ENCODE results near the gene ATG4B.
"Not testable (repeated sequence)": the region's sequence is repeated elsewhere in the genome, so short reads cannot be mapped to it uniquely, and the experiment has no call there.

ATG4B gene

GRCh38 chr2:241639385-241639784, 1.9 kb downstream of the ATG4B start:
- no peak for DNase-seq (ENCODE audit: low read depth in 2 of 2)

DNA sequence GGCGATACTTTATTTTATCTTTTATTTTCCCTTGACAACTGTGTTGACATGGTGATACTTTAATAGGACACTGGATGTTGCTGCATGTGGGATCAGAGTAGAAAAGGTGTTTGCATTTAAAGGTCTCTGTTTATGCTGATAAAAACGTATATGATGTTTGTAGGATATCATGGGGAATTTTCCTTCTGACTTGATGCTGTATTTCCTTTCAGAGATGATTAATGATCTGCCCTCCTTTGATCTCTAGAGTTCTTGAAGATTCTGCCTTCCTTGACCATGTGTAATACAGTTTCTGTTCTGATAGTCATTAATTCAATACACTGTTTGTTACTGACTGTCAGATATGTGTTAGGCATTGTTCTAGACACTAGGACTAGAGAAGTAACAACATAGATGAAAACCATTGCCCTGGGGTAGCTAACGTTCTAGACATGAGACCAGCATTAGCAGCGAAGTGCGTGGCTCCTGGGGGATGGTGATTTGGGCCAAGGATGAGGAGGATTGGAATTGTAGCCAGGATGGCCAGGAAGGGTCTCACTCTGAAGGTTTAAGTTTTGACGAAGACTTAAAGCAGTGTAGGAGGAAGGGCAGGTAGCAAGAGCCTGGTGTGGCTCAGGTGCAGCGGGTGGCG, 2.8 kb downstream of the ATG4B start:
- DNase-seq (ENCODE audit: low read depth in 2 of 2): no peak

GRCh38 chr2:241641631-241642030, 4.1 kb downstream of the ATG4B start:
- no peak for DNase-seq (ENCODE audit: low read depth in 2 of 2)

DNA sequence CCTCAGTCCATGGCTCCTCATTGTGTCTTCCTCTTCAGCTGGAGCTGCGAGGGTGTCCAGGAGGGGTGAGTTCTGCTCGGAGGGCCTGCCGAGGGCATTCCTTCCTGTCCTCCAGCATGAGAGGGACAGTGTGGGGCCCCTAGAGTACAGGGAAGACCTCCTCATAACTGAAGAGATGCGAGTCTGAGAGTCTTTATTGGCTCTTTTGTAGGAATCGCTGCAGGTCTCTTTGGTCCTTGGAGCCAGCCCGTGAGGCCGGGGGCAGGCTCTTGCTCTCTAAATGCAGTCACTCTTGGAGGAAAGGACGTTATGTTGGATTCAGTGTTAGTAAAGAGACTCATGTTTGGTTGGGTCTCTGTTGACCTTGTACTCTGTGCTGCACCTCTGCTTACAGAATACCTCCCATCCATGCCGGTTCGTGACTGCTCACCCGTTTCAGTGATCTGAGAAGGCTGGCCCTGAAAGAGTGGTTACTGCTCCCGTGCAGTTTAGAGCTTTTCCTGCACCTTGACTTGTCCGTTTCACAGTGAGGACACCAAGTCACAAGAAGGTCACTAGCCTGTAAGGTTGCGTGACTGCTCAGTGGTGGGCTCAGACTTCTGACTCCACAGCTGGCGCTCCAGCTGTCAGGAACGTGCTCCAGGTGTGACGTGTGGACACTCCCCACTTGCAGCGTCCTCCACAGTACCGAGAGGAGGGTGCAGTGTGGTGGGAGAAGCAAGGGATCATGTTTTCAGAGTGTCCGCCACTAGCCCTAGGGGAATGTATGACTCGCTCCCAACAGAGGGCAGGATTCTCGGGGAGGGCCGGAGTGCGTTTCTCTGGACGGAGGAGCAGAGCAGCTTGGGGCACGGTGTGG, 7.8 kb downstream of the ATG4B start:
- DNase-seq (ENCODE audit: low read depth in 2 of 2): no peak

GRCh38 chr2:241645915-241646645, 8.6 kb downstream of the ATG4B start:
- no peak for DNase-seq (ENCODE audit: low read depth in 2 of 2)

DNA sequence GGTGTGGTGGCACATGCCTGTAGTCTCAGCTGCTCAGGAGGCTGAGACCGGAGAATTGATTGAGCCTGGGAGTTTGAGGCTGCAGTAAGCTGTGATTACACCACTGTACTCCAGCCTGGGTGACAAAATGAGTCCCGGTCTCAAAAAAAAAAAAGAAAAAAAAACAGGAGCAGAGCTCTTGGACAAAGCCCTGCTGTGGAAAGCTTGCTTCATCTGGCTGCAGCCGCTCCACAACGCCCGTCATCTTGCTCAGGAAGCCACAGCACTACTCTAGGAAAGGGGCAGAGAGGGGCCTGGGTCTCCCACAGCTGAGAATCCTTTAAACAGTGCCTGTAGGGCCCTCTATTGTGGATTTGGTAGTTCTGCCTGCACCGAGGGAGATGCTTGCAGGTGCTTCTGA, 11.0 kb downstream of the ATG4B start:
- no peak for DNase-seq (ENCODE audit: low read depth in 2 of 2)

DNA sequence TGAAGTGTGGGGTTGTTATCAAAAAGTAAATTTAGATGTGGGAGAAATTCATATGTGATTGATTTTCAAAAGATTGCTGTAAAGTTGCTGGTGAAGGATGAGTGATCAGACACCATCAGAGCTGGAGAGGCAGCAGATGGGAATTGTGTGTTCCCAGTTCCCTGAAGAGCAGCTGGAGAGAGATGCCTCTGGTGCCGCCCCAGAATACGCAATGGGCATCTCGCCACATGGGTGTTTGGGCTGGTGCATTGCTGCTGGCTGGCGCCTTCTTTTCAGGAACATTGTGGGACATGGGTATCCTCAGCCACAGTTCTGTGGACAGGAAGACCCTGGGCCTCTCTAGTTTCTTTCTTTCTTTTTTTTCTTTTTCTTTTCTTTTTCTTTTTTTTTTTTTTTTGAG, 11.9 kb downstream of the ATG4B start:
- DNase-seq (ENCODE audit: low read depth in 2 of 2): no peak

- DNase-seq (ENCODE audit: low read depth in 2 of 2): no peak
Measured at GRCh38 chr2:241649927-241650326, 12.4 kb downstream of the ATG4B start.

GRCh38 chr2:241652142-241652541, 14.6 kb downstream of the ATG4B start:
- no peak for DNase-seq (ENCODE audit: low read depth in 2 of 2)

- no peak for DNase-seq (ENCODE audit: low read depth in 2 of 2)
Measured at GRCh38 chr2:241652722-241653121, 15.2 kb downstream of the ATG4B start.

GRCh38 chr2:241653210-241653750, 15.8 kb downstream of the ATG4B start:
- DNase-seq (ENCODE audit: low read depth in 2 of 2): no peak

DNA sequence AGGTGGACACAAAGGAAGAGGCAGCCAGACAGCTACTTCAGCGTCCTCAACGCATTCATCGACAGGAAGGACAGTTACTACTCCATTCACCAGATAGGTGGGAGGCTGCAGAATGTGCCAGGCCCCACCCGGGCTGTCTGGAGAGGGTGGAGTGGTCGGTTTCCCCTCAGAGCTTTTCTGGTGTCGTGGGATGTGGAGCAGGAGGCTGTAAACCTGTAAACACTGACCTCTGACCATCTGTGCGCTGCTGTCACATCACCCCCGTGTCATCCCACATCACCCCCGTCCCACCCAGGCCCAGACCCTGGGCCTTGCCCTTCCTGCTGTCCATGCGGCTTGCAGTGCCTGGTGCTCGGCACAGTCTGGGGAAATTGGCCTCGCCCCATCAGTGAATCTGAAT, 17.1 kb downstream of the ATG4B start:
- no peak for DNase-seq (ENCODE audit: low read depth in 2 of 2)

DNA sequence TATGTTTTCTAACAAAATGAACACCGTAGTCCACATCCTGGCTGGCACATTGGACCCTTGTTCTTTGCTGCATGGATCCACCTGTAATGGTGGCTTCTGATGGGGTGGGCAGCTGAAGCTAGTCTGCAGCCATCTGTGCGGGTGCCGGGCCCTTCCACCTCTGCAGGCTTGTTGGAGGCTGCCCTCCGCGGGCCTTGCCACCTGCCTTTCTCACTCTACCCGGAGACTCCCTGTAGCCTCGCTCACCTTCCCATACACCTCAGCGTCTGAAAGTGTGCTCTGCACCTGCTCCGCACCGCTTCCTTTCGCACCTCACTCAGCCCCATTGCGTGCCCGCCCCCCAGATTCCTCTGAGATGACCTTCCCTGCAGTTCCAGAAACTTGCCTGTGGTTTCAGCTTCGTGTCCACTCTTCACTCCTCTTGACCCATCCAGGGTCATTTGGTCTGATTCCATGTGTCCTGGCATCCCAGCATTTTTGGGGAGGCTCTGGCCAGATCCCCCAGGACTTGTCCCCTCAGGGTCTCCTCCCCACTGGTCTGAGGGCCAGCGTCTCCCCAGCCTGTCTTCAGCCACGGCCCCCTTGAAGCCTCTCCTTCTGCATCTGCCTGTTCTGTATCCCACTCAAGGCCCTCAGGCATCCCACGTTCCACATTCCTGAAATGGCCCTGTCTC, 18.2 kb downstream of the ATG4B start:
- no peak for DNase-seq (ENCODE audit: low read depth in 2 of 2)

DNA sequence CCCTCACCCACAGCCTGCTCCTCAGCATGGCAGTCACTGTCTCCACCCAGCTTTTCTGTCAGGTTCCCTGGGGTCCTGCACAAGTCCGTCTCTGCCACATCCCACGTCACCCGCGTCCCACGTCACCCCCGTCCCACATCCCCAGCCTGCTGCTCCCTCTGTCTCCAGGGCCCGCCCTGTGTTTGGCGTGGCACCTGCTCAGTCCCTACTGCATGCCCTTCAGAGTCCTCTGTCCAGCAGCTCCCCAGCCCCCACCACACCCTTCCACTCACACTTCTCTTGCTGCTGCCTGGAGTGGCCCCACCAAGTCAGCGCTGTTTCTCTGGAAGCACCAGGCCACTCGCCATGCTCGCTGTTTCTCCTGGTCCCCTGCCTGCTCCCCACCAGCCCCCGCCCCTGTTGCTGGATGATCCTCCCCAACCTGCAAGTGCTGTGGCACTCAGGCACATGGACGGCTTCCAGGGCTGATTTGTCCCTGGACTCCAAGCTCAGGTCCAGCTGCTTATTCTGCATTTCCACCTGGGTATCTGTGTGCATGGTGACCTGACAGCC, 18.8 kb downstream of the ATG4B start:
- DNase-seq (ENCODE audit: low read depth in 2 of 2): no peak

- no peak for DNase-seq (ENCODE audit: low read depth in 2 of 2)
Measured at GRCh38 chr2:241657786-241658254, 20.3 kb downstream of the ATG4B start.

DNA sequence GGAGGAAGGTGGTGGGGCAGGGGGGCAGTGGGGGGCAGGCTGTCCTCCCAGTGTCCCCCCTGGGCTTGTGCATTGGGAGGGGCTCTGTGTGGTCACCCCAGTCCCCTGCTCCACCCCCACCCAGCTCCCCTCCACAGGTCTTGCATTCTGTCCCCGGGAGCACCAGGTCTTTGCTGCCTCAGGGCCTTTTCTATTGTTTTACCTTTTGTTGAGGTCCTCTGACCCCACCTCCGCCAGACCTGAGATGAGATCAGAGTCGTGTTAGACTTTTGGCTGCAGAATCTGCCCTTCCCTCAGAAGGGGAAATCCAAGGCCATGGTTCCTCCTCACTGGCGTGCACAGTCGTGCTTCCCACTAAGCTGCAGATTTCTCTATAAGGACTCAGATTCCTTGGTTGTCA, 20.8 kb downstream of the ATG4B start:
- no peak for DNase-seq (ENCODE audit: low read depth in 2 of 2)

- no peak for DNase-seq (ENCODE audit: low read depth in 2 of 2)
Measured at GRCh38 chr2:241659150-241659739, 21.8 kb downstream of the ATG4B start.

DNA sequence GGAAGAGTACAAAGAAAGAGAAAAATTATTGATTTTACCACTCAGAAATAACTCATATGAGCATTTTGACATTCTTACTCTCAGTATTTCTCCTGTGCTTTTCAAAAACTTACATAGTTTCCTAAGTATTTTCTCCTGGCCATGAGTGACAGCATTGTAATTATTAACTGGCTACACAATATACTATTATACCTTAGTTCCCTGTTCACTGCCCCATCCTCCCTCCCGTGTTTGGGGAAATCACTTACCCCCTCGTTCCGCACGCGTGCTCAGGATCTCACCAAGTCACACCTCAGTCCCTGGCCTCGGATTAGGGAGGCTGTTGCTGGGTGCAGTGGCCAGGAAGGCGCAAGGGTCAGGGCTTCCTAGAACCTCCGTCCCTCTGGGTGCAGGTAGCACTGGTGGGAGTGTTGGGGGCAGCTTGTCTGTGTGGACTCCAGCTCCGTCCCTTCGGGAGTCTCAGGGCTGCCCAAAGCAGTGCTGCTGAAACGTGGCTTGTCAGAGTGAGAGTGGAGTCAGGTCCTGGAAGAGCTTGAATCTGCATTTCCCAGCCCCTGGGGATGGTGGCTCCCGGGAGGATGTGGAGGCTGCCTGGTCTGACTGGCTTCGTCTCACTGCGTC, 23.2 kb downstream of the ATG4B start:
- no peak for DNase-seq (ENCODE audit: low read depth in 2 of 2)

GRCh38 chr2:241662731-241663130, 25.2 kb downstream of the ATG4B start:
- not testable (repeated sequence) for DNase-seq (ENCODE audit: low read depth in 2 of 2)

- no peak for DNase-seq (ENCODE audit: low read depth in 2 of 2)
Measured at GRCh38 chr2:241665731-241666440, 28.4 kb downstream of the ATG4B start.
